ENCODE data around the gene MRPS14. TPM values are rescaled to one million over a fixed set of nuclear protein-coding genes. Genes with fewer than 3 reads are reported as not detected.

MRPS14 gene
- total and polyA plus RNA-seq, 2 donors, result 27.8 to 34.1 TPM

DNA sequence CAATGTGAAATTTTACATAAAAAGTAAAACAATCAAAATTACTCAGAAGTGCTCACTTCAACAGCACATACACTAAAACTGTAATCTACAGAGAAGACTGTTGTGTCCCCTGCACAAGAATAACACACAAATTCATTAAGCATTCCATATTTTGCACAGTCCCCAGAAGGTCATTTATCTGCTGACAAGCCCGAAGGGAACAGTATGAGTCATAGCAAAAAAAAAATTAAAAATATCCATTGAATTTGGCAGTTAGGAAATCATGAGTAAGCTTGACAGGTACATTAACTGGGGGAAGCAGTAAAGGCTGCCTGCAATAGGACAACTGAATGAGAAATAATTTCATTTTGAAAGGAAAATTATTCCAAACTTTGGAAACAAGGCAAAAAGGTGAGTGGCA lies 26.7 kb downstream of the MRPS14 start:
- Histone ChIP-seq H3K27me3 (ENCODE audit: control insufficient read depth in 2 of 2, insufficient read depth in 1 of 2, low read length in 1 of 2) (no peaks in the 10 kb centered on the region), H3K27ac (ENCODE audit: low read depth in 1 of 2, low read length in 1 of 2) (no peak overlapping the region), H3K9me3 (ENCODE audit: control insufficient read depth in 2 of 2, insufficient read depth in 1 of 2, low read length in 1 of 2) (no peaks in the 10 kb centered on the region), H3K4me3 (ENCODE audit: low read length in 2 of 2) (no peak overlapping the region), H3K36me3 (ENCODE audit: control insufficient read depth in 2 of 2, insufficient read depth in 2 of 2, low read length in 1 of 2) (peaks cover 0 to 4% of the 10 kb centered on the region in 2 donors), H3K4me1 (ENCODE audit: control insufficient read depth in 2 of 2, insufficient read depth in 2 of 2, low read length in 2 of 2) (peaks cover 4 to 6% of the 10 kb centered on the region in 2 donors)
- 84% methylated on average over 1 of the region's 1 CpG for WGBS
- no peak for DNase-seq (ENCODE audit: low read depth in 6 of 9, low spot score in 9 of 9)

DNA sequence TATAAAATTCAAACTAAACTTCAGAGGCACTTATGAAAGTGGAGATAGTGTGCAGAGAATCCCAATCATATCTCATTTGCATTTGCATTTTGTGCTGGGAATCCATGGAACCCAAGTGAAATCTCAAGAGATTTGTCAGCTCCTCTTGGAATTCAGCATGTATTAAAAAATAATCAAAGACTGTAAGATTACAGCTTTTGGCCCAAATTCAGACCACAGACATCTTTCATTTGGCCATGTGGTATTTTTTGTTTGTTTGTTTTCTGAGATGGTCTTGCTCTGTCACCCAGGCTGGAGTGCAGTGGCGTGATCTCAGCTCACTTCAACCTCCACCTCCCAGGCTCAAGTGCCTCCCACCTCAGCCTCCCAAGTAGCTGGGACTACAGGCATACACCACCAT lies 27.3 kb downstream of the MRPS14 start:
- Histone ChIP-seq H3K4me1 (ENCODE audit: control insufficient read depth in 2 of 2, insufficient read depth in 2 of 2, low read length in 2 of 2) (peaks cover 4 to 6% of the 10 kb centered on the region in 2 donors), H3K36me3 (ENCODE audit: control insufficient read depth in 2 of 2, insufficient read depth in 2 of 2, low read length in 1 of 2) (peaks cover 0 to 4% of the 10 kb centered on the region in 2 donors), H3K4me3 (ENCODE audit: low read length in 2 of 2) (no peak overlapping the region), H3K9me3 (ENCODE audit: control insufficient read depth in 2 of 2, insufficient read depth in 1 of 2, low read length in 1 of 2) (no peaks in the 10 kb centered on the region), H3K27ac (ENCODE audit: low read depth in 1 of 2, low read length in 1 of 2) (no peak overlapping the region), H3K27me3 (ENCODE audit: control insufficient read depth in 2 of 2, insufficient read depth in 1 of 2, low read length in 1 of 2) (no peaks in the 10 kb centered on the region)
- no peak for DNase-seq (ENCODE audit: low read depth in 6 of 9, low spot score in 9 of 9)
- WGBS, result 100% methylated on average over 1 of the region's 1 CpG

DNA sequence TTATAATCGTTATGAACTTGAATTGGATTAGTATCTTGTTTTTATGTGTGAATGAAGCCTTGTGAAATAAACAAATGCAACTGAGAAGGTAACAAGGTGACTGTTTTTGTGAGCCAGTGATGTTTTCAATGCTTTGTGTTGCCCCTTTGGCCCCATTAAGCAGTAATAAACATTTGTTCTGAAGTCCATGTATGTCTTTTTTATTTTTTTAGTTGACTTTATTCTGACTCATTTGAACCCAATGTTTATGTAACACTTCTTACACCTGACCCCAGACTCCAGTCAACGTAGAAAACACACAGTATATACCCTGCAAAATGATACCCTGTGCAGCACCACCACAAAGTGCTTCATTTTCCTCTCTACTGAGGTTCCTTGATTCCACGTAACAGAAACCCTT lies 28.1 kb downstream of the MRPS14 start:
- 97% methylated on average over 3 of the region's 3 CpGs for WGBS
- Histone ChIP-seq H3K27ac (ENCODE audit: low read depth in 1 of 2, low read length in 1 of 2) (no peak overlapping the region), H3K36me3 (ENCODE audit: control insufficient read depth in 2 of 2, insufficient read depth in 2 of 2, low read length in 1 of 2) (peaks cover 0 to 4% of the 10 kb centered on the region in 2 donors), H3K9me3 (ENCODE audit: control insufficient read depth in 2 of 2, insufficient read depth in 1 of 2, low read length in 1 of 2) (no peaks in the 10 kb centered on the region), H3K4me3 (ENCODE audit: low read length in 2 of 2) (no peak overlapping the region), H3K27me3 (ENCODE audit: control insufficient read depth in 2 of 2, insufficient read depth in 1 of 2, low read length in 1 of 2) (no peaks in the 10 kb centered on the region), H3K4me1 (ENCODE audit: control insufficient read depth in 2 of 2, insufficient read depth in 2 of 2, low read length in 2 of 2) (peaks cover 4% of the 10 kb centered on the region in 2 donors)
- no peak for DNase-seq (ENCODE audit: low read depth in 6 of 9, low spot score in 9 of 9)

- Histone ChIP-seq H3K4me1 (ENCODE audit: control insufficient read depth in 2 of 2, insufficient read depth in 2 of 2, low read length in 2 of 2) (peaks cover 0 to 4% of the 10 kb centered on the region in 2 donors), H3K36me3 (ENCODE audit: control insufficient read depth in 2 of 2, insufficient read depth in 2 of 2, low read length in 1 of 2) (peaks cover 0 to 4% of the 10 kb centered on the region in 2 donors), H3K27me3 (ENCODE audit: control insufficient read depth in 2 of 2, insufficient read depth in 1 of 2, low read length in 1 of 2) (no peaks in the 10 kb centered on the region), H3K4me3 (ENCODE audit: low read length in 2 of 2) (no peak overlapping the region), H3K9me3 (ENCODE audit: control insufficient read depth in 2 of 2, insufficient read depth in 1 of 2, low read length in 1 of 2) (no peaks in the 10 kb centered on the region), H3K27ac (ENCODE audit: low read depth in 1 of 2, low read length in 1 of 2) (no peak overlapping the region)
- DNase-seq (ENCODE audit: low read depth in 6 of 9, low spot score in 9 of 9), result no peak
- WGBS, result 100% methylated on average over 1 of the region's 1 CpG
Measured at GRCh38 chr1:174991473-174991872, 31.8 kb downstream of the MRPS14 start.

- 19% methylated on average over 6 of the region's 6 CpGs for WGBS
- peak overlapping the region; percentile 71 to 72 for H3K27ac ChIP-seq (ENCODE audit: low read depth in 1 of 2, low read length in 1 of 2)
- H3K27me3 ChIP-seq (ENCODE audit: control insufficient read depth in 2 of 2, insufficient read depth in 1 of 2, low read length in 1 of 2), result no peaks in the 10 kb centered on the region
- no peaks in the 10 kb centered on the region for H3K9me3 ChIP-seq (ENCODE audit: control insufficient read depth in 2 of 2, insufficient read depth in 1 of 2, low read length in 1 of 2)
- H3K4me1 ChIP-seq (ENCODE audit: control insufficient read depth in 2 of 2, insufficient read depth in 2 of 2, low read length in 2 of 2), result peaks cover 0 to 4% of the 10 kb centered on the region in 2 donors
- peak in 2 of 9 donors; percentile 52 to 67 for DNase-seq (ENCODE audit: low read depth in 6 of 9, low spot score in 9 of 9)
- peak overlapping the region; percentile 48 to 56 for H3K4me3 ChIP-seq (ENCODE audit: low read length in 2 of 2)
- peaks cover 0 to 4% of the 10 kb centered on the region in 2 donors for H3K36me3 ChIP-seq (ENCODE audit: control insufficient read depth in 2 of 2, insufficient read depth in 2 of 2, low read length in 1 of 2)
Measured at GRCh38 chr1:174990382-174990999, 32.7 kb downstream of the MRPS14 start.

GRCh38 chr1:174989536-174990220 lies 33.5 kb downstream of the MRPS14 start:
- Histone ChIP-seq H3K4me1 (ENCODE audit: control insufficient read depth in 2 of 2, insufficient read depth in 2 of 2, low read length in 2 of 2) (peaks cover 0 to 4% of the 10 kb centered on the region in 2 donors), H3K4me3 (ENCODE audit: low read length in 2 of 2) (no peak overlapping the region), H3K27me3 (ENCODE audit: control insufficient read depth in 2 of 2, insufficient read depth in 1 of 2, low read length in 1 of 2) (no peaks in the 10 kb centered on the region), H3K9me3 (ENCODE audit: control insufficient read depth in 2 of 2, insufficient read depth in 1 of 2, low read length in 1 of 2) (no peaks in the 10 kb centered on the region), H3K27ac (ENCODE audit: low read depth in 1 of 2, low read length in 1 of 2) (no peak overlapping the region), H3K36me3 (ENCODE audit: control insufficient read depth in 2 of 2, insufficient read depth in 2 of 2, low read length in 1 of 2) (peaks cover 0 to 4% of the 10 kb centered on the region in 2 donors)
- no peak for DNase-seq (ENCODE audit: low read depth in 6 of 9, low spot score in 9 of 9)
- 84% methylated on average over 5 of the region's 5 CpGs for WGBS

GRCh38 chr1:174988986-174989385 lies 34.2 kb downstream of the MRPS14 start:
- H3K27ac ChIP-seq (ENCODE audit: low read depth in 1 of 2, low read length in 1 of 2), result no peak overlapping the region
- no peak overlapping the region for H3K4me3 ChIP-seq (ENCODE audit: low read length in 2 of 2)
- WGBS, result 85% methylated on average over 3 of the region's 3 CpGs
- no peak for DNase-seq (ENCODE audit: low read depth in 6 of 9, low spot score in 9 of 9)
- no peaks in the 10 kb centered on the region for H3K27me3 ChIP-seq (ENCODE audit: control insufficient read depth in 2 of 2, insufficient read depth in 1 of 2, low read length in 1 of 2)
- H3K36me3 ChIP-seq (ENCODE audit: control insufficient read depth in 2 of 2, insufficient read depth in 2 of 2, low read length in 1 of 2), result peaks cover 0 to 2% of the 10 kb centered on the region in 2 donors
- peaks cover 0 to 4% of the 10 kb centered on the region in 2 donors for H3K4me1 ChIP-seq (ENCODE audit: control insufficient read depth in 2 of 2, insufficient read depth in 2 of 2, low read length in 2 of 2)
- H3K9me3 ChIP-seq (ENCODE audit: control insufficient read depth in 2 of 2, insufficient read depth in 1 of 2, low read length in 1 of 2), result no peaks in the 10 kb centered on the region

DNA sequence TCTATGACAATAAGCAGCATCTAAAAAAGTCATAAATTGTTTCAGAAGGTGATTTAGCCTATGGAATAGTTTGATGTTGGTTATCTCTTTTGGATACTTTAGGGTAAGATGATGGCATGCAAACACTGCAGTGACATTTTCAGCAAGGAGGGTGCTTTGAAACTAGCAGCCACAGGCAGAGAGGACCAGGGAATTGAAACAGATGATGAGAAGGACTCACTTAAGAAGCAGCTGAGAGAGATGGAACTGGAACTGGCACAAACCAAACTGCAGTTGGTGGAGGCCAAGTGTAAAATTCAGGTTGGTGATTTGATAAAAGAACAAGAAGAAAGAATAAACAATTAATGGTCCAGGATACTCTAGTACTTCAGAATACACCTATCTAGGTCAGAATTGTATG lies 34.7 kb downstream of the MRPS14 start:
- no peak overlapping the region for H3K27ac ChIP-seq (ENCODE audit: low read depth in 1 of 2, low read length in 1 of 2)
- H3K36me3 ChIP-seq (ENCODE audit: control insufficient read depth in 2 of 2, insufficient read depth in 2 of 2, low read length in 1 of 2), result no peaks in the 10 kb centered on the region
- peaks cover 0 to 4% of the 10 kb centered on the region in 2 donors for H3K4me1 ChIP-seq (ENCODE audit: control insufficient read depth in 2 of 2, insufficient read depth in 2 of 2, low read length in 2 of 2)
- no peaks in the 10 kb centered on the region for H3K9me3 ChIP-seq (ENCODE audit: control insufficient read depth in 2 of 2, insufficient read depth in 1 of 2, low read length in 1 of 2)
- no peaks in the 10 kb centered on the region for H3K27me3 ChIP-seq (ENCODE audit: control insufficient read depth in 2 of 2, insufficient read depth in 1 of 2, low read length in 1 of 2)
- DNase-seq (ENCODE audit: low read depth in 6 of 9, low spot score in 9 of 9), result no peak
- H3K4me3 ChIP-seq (ENCODE audit: low read length in 2 of 2), result no peak overlapping the region

- H3K36me3 ChIP-seq (ENCODE audit: control insufficient read depth in 2 of 2, insufficient read depth in 2 of 2, low read length in 1 of 2), result no peaks in the 10 kb centered on the region
- no peak for DNase-seq (ENCODE audit: low read depth in 6 of 9, low spot score in 9 of 9)
- H3K4me3 ChIP-seq (ENCODE audit: low read length in 2 of 2), result no peak overlapping the region
- WGBS, result 99% methylated on average over 4 of the region's 4 CpGs
- H3K27ac ChIP-seq (ENCODE audit: low read depth in 1 of 2, low read length in 1 of 2), result no peak overlapping the region
- H3K4me1 ChIP-seq (ENCODE audit: control insufficient read depth in 2 of 2, insufficient read depth in 2 of 2, low read length in 2 of 2), result peaks cover 0 to 4% of the 10 kb centered on the region in 2 donors
- H3K9me3 ChIP-seq (ENCODE audit: control insufficient read depth in 2 of 2, insufficient read depth in 1 of 2, low read length in 1 of 2), result peaks cover 0 to 3% of the 10 kb centered on the region in 2 donors
- H3K27me3 ChIP-seq (ENCODE audit: control insufficient read depth in 2 of 2, insufficient read depth in 1 of 2, low read length in 1 of 2), result no peaks in the 10 kb centered on the region
Measured at GRCh38 chr1:174984952-174985351, 38.3 kb downstream of the MRPS14 start.

Measured in thymus (tissue), 11 donors.